Thoracic aorta (tissue), 2 donors: Measurements from ENCODE around the gene BRSK2. TPM values are rescaled to one million over a fixed set of nuclear protein-coding genes. Genes with fewer than 3 reads are reported as not detected.

Experiments
- ATAC-seq: fragments of 150-250 bp; one replicate; pipeline ENCODE4 v1.8.0; 2017; ENCODE audit warnings: low read depth; ENCODE audit not compliant: insufficient number of reproducible peaks, low FRiP score
- DNase-seq: peaks from one replicate; pipeline ENCODE4 v3.0.0-alpha.2; 2020; ENCODE audit warnings: low spot score
- H3K27ac ChIP-seq, 2 donors: fragments of 200-600 bp; sonication (generic); 1 replicate in 1 of 2; 2 replicates in 1 of 2; pipeline ENCODE4 v1.5.1; 2016; ENCODE audit warnings: mild to moderate bottlenecking in 2 of 2, moderate library complexity in 2 of 2
- H3K27me3 ChIP-seq: fragments of 200-600 bp; sonication (generic); replicated peaks from 2 replicates; pipeline ENCODE4 v1.6.0; 2016; ENCODE audit warnings: mild to moderate bottlenecking; ENCODE audit not compliant: insufficient read depth
- H3K36me3 ChIP-seq: fragments of 200-600 bp; sonication (generic); one replicate; pipeline ENCODE4 v1.5.1; 2016
- H3K4me1 ChIP-seq, 2 donors: fragments of 200-600 bp; sonication (generic); 1 replicate in 1 of 2; 2 replicates in 1 of 2; pipeline versions ENCODE4 v1.5.1 to v1.6.0; 2016; ENCODE audit warnings: low read depth in 2 of 2, mild to moderate bottlenecking in 1 of 2; ENCODE audit not compliant: control insufficient read depth in 1 of 2
- H3K4me3 ChIP-seq: fragments of 200-600 bp; sonication (generic); 2 replicates; pipeline ENCODE4 v1.5.1; 2016; ENCODE audit warnings: mild to moderate bottlenecking
- H3K9me3 ChIP-seq: fragments of 200-600 bp; sonication (generic); 2 replicates; pipeline ENCODE4 v1.5.1; 2016
- total RNA-seq, 2 donors: library from RNA; depleted of rRNA; stranded (reverse); fragments of >200 nt; gene quantifications; one replicate each; pipeline versions ENCODE4 v1.1.0 to v1.2.3, GENCODE V29; 2016
- TF ChIP-seq, protein P1 (sequence below): fragments of 200-600 bp; sonication (generic); IDR thresholded peaks from one replicate; pipeline ENCODE4 v1.5.1; 2019; ENCODE audit warnings: antibody characterized with exemption

Gene BRSK2
- total RNA-seq, 2 donors from 2014 or later: 1.2 TPM; not detected in 1

- H3K27ac ChIP-seq: no peak overlapping the region
- no peak overlapping the region for H3K4me3 ChIP-seq
- DNase-seq: no peak
- no peaks in the 10 kb centered on the region for H3K9me3 ChIP-seq
- no peaks in the 10 kb centered on the region for H3K27me3 ChIP-seq
- no peak for ATAC-seq
- no peaks in the 10 kb centered on the region for H3K4me1 ChIP-seq
- TF ChIP-seq, protein P1, sequence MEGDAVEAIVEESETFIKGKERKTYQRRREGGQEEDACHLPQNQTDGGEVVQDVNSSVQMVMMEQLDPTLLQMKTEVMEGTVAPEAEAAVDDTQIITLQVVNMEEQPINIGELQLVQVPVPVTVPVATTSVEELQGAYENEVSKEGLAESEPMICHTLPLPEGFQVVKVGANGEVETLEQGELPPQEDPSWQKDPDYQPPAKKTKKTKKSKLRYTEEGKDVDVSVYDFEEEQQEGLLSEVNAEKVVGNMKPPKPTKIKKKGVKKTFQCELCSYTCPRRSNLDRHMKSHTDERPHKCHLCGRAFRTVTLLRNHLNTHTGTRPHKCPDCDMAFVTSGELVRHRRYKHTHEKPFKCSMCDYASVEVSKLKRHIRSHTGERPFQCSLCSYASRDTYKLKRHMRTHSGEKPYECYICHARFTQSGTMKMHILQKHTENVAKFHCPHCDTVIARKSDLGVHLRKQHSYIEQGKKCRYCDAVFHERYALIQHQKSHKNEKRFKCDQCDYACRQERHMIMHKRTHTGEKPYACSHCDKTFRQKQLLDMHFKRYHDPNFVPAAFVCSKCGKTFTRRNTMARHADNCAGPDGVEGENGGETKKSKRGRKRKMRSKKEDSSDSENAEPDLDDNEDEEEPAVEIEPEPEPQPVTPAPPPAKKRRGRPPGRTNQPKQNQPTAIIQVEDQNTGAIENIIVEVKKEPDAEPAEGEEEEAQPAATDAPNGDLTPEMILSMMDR: no peak
- H3K36me3 ChIP-seq: no peaks in the 10 kb centered on the region
Observed at GRCh38 chr11:1352696-1353382, 36.9 kb upstream of the BRSK2 start.

DNA sequence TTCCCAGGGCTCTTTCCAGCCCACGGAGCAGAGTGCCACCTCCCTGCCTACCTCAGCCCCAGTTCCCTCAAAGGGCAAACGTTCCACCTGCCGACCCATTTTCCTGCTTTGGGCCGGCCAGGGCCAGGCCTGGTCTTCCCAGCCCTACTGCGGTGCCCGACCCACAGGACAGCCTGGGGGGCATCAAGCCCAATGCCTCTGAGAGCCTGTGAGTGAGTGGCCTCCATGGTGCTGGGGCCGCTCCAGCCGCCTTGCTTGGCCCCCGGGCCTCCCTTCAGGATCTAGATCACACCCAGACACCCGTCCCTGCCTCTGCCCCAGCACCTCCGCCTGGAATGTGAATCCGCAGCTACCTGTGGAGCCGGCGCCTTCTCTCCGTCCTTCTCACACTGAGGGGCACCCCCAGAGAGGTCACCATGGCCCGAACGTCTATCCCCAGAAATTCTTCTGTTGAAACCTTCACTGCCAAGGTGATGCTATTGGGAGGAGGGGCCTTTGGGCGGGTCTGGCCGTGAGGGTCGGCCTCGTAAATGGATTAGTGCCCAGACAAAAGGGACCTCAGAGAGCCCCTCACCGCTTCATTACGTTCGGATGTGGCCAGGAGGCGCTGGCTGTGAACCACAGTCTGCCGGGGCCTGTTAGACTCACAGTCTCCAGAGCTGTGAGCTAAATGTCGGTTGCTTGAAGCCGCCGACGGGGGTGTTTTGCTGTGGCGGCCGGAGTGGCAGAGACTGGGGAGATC, 36.2 kb upstream of the BRSK2 start:
- DNase-seq (no peak), ATAC-seq (no peak)
- Histone ChIP-seq H3K4me1 (no peaks in the 10 kb centered on the region), H3K27me3 (no peaks in the 10 kb centered on the region), H3K9me3 (no peaks in the 10 kb centered on the region), H3K36me3 (no peaks in the 10 kb centered on the region), H3K27ac (no peak overlapping the region), H3K4me3 (no peak overlapping the region)
- TF ChIP-seq, protein P1: no peak

- Histone ChIP-seq H3K27ac (no peak overlapping the region), H3K36me3 (no peaks in the 10 kb centered on the region), H3K9me3 (no peaks in the 10 kb centered on the region), H3K27me3 (no peaks in the 10 kb centered on the region), H3K4me1 (no peaks in the 10 kb centered on the region), H3K4me3 (no peak overlapping the region)
- TF ChIP-seq, protein P1: no peak
- DNase-seq: no peak
- no peak for ATAC-seq
Observed at GRCh38 chr11:1354125-1354938, 35.4 kb upstream of the BRSK2 start.

- DNase-seq: no peak
- H3K36me3 ChIP-seq: no peaks in the 10 kb centered on the region
Observed at GRCh38 chr11:1356007-1356435, 33.7 kb upstream of the BRSK2 start.

More at GRCh38 chr11:1356007-1356435, 33.7 kb upstream of the BRSK2 start:
- Histone ChIP-seq H3K4me3 (no peak overlapping the region), H3K27me3 (no peaks in the 10 kb centered on the region), H3K9me3 (no peaks in the 10 kb centered on the region), H3K27ac (no peak overlapping the region), H3K4me1 (no peaks in the 10 kb centered on the region)
- TF ChIP-seq, protein P1: no peak
- ATAC-seq: no peak
